IPS-NIHi11 (cell line): ENCODE results near the gene FURIN.
"Not testable (repeated sequence)": the region's sequence is repeated elsewhere in the genome, so short reads cannot be mapped to it uniquely, and the experiment has no call there.

Experiments used
- DNase-seq: peaks from one replicate; pipeline ENCODE4 v3.0.0; 2012; ENCODE audit warnings: mixed read lengths, low spot score

FURIN gene

DNA sequence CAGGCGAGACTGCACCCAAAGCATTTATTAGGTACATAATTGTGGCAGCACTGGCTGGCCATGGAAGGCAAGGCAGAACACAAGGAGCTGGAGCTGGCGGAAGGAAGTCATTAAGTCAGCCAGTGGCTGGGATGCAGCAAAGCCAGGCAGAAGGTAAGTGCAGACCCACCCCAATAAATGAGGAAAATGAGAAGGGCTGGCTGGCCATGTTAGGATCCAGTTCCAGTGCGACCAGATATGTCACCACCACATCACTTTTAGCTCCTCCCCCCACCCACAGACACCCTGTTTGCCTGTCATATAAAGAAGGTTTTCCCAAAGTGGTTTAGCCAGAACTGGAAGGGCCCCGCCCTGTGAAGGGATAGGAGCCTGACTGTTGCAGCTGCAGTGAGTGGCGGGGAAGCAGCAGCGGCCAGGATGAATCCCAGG, at the start of gene FURIN:
TSS of gene FURIN (plus strand) at position 328 of the 429 bp plus-strand sequence. CDS start 7,153 bp downstream, outside the sequence.
- DNase-seq: no peak

GRCh38 chr15:90819390-90819789, 49.0 kb upstream of the FURIN start:
- no peak for DNase-seq

GRCh38 chr15:90819850-90820249, 48.5 kb upstream of the FURIN start:
- DNase-seq: no peak

GRCh38 chr15:90820481-90820880, 47.9 kb upstream of the FURIN start:
- DNase-seq: no peak

- DNase-seq: no peak
Measured at GRCh38 chr15:90822204-90822955, 46.0 kb upstream of the FURIN start.

DNA sequence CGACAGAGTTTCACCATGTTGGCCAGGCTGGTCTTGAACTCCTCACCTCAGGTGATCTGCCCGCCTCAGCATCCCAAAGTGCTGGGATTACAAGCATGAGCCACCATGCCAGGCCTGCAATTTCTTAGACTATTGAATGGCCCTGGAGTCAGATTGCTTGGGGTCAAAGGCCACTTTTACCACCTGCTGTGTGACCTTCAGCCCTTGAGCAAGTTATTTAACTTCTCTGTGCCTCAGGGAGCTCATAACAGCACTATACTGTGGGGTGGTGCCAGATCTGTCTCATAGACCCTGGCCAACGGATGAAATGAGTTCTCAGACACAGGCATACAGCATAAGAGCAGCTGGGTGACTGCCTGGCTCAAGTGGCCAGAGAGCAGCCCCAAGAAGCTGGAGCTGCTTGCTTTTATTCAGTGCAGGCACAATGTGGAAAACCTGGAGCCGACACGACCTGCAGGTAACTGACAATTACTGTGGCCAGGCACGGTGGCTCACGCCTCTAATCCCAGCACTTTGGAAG, 44.9 kb upstream of the FURIN start:
- DNase-seq: no peak

DNA sequence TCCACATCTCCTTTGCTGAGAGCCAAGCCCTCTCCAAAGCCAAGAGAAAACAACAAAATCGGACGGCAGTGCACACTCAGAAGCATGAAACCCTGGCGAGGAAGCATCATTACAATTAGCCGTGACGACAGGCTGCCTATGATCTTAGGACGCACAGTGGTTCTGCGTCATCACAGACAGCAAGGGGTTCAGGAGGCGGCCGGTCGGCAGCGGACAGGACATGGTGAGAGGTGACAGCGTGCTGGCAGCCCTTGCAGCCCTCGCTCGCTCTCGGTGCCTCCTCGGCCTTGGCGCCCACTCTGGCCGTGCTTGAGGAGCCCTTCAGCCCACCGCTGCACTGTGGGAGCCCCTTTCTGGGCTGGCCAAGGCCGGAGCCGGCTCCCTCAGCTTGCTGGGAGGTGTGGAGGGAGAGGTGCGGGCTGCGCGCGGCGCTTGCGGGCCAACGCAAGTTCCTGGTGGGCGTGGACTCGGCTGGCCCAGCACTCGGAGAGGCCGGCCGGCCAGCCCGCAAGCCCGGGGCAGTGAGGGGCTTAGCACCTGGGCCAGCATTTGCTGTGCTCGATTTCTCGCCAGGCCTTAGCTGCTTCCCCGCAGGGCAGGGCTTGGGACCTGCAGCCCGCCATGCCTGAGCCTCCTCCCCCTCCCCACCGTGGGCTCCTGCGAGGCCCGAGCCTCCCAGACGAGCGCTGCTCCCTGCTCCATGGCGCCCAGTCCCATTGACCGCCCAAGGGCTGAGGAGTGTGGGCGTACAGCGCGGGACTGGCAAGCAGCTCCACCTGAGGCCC, 43.1 kb upstream of the FURIN start:
- not testable (repeated sequence) for DNase-seq

GRCh38 chr15:90826206-90826885, 42.0 kb upstream of the FURIN start:
- DNase-seq: not testable (repeated sequence)

GRCh38 chr15:90826886-90827435, 41.4 kb upstream of the FURIN start:
- no peak for DNase-seq

DNA sequence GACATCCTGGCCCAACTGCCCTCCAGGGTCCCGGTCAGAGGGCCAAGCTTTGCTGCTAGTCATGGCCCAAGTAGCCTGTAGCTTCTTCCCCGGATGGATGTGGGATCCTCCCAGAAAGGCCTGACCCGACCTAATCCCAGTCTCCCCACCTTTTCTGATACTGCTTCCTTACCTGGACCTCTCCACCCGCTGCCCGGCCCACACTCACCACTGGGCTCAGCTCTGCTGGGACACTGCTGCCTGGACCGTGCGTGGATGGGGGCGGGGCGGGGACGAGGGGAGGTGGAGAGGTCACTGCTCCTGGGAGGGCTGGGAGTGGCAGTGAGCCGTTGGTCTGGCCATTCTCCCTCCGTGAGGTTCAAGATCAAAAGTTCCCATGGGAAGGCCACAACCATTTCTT, 40.3 kb upstream of the FURIN start:
- DNase-seq: no peak

DNA sequence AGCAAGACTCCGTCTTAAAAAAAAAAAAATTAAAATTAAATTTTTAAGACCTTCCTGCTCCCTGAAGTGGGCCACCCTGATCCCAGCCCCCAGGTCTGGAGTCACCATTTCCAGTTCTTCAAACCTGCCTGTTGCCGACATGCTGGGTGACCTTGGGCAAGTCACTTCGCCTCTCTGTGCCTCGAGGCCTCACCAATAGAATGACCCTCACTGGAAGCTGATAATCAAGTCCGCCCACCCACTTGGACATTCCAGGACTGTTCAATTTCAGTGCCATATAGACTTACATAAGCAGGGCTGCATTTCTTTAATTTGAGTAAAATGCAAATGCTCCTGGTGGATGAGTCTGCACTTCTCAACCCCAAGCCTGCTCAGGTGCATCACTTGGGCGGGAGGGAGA, 39.3 kb upstream of the FURIN start:
- DNase-seq: no peak

GRCh38 chr15:90829942-90830440, 38.4 kb upstream of the FURIN start:
- no peak for DNase-seq

DNA sequence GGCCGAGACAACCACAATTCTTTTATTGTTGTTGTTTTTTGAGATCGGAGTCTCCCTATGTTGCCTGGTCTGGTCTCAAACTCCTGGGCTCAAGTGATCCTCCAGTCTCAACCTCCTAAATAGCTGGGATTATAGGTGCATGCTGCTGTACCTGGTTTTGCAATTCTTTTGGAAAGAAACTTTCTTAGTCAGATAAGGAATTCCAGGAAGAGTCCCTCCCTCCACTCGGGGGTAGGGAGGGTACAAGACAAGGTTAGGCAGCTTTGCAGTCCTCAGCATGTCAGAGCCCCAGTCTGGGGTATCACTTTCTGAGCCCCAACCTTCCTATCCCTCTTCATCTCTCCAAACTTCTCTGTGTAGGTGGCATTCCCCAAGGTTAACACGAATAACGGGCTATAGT, 33.8 kb upstream of the FURIN start:
- DNase-seq: no peak

DNA sequence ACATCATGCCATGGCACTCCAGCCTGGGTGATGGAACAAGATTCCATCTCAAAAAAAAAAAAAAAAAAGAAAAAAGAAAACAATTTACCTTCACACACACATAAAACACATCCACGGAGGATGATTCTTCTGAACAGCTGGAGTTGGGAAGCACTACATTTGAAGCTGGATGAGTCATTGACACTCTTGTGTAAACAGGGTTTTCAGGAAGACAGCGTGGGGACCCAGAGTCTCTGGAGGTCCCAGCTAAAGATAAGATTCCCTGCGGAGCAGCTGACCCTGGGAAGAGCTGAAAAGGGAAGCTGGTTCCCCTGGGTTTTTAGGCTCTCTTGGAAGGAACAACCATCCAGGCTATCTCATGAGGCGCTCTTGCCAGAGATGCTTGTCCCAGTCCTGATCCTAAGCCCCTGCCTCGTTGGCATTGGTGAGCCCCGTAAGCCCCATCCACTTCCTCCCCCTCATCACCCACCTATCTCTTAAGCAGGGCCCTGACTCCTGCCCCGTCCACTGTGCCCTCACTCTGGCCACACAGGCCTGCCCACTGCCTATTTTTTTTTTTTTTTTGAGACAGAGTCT, 32.0 kb upstream of the FURIN start:
- no peak for DNase-seq

DNA sequence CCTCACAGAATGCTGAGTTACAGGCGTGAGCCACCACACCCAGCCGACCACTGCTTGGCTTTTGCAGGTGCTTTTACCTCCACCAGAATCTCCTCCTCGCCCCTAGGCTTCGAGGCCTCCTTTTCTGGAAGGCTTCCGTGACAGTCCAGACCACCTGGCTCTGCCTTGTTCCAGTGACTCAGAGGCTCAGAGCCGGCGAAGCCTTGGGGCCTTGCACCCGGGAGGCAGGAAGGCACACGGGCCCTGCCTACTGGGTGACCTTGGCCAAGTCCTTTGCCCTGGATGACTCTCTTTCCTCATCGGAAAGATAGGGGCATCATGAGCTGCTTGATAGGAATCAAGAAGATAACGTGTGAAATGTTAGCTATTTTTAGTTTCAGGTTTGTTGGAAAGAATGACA, 31.3 kb upstream of the FURIN start:
- DNase-seq: no peak

GRCh38 chr15:90838139-90838538, 30.2 kb upstream of the FURIN start:
- DNase-seq: no peak

GRCh38 chr15:90838544-90838943, 29.8 kb upstream of the FURIN start:
- no peak for DNase-seq

DNA sequence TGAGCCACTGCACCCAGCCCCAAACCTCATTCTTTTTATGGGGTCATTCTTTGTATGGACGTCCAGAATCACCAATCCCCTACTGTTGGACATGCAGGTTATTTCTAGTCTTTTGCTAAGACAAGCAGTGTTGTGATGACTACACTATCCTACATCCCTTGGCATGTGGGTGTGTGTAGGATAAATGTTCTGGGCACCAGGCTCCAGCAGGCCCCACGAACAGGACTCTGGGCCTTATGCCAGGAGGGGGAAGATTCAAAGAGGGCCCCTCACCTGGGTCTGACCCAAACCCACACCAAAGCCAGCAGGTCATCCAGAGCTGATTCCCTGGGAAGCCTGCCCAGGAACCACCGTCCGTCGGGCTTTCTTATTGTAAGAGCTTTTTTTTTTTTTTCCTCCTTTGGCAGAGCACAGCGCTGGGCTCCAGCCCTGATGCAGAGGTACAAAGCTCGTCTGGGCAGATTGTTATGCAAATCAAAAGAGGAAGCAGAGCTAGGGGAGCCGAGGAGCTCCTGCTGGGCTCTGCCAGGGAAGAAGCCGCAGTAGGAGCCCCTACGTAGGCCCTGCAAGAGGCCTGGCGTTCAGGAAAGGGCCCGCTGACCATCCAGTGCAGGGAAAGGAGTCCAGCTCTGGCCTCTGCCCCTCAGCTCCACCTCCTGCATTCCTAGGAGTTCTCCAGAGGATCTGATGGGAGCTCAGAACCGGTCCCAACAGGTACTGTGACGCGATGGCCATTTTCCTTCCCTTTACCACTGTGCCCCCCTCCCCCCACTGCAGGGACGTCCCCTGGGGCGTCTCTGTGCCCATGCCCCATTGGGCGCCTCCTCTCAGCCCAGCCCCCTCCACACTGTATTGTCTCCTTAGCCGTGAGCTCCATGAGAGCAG, 29.0 kb upstream of the FURIN start:
- DNase-seq: peak; percentile 79

- no peak for DNase-seq
Measured at GRCh38 chr15:90840157-90840855, 28.1 kb upstream of the FURIN start.

GRCh38 chr15:90840954-90841353, 27.4 kb upstream of the FURIN start:
- no peak for DNase-seq
